ENCODE results near the gene SLC2A9. TPM values are rescaled to one million over a fixed set of nuclear protein-coding genes. Genes with fewer than 3 reads are reported as not detected.

Gene SLC2A9
- total RNA-seq, 1 donor from 2014 or later, result 25.2 TPM

DNA sequence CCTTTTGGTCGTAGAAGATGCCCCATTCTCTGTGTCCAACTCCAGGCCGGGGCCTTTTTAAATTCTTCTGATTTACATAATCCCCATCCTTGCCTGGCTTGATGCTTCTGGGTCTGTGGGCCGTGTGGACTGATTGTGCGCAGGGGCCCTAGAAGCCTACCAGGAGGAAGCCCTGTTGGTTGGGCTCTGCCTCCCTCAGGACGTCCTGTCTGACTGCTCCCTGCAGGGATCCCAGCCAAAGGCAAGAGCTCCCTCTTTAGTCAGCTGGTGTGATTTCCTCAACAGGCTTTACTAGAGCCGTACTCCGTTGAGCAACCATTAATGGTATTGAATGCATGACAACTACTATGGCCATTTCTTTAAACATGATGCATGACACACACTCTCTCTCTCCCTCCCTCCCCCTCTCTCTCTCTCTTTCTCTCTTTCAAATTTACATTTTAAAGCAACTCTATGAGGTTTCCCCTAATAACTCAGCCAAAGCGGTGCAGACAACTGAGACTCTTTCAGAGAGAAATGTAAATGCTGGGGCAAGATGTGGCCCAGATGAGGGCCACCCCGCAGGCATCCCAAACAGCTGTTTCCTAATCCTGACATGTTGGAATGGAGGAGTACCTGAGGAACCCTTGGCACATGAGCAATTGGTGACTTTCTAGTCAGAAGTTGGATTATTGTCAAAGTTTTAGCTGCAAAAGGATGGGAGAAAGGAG, 122.5 kb downstream of the SLC2A9 start:
- Histone ChIP-seq H3K9me3 (no peaks in the 10 kb centered on the region), H3K4me3 (no peak overlapping the region), H3K27me3 (ENCODE audit: low read depth) (no peaks in the 10 kb centered on the region), H3K27ac (no peak overlapping the region), H3K36me3 (no peaks in the 10 kb centered on the region), H3K4me1 (no peaks in the 10 kb centered on the region)
- ATAC-seq (peak; percentile 73 to 79), DNase-seq (no peak)
- intact Hi-C loops (cut with DNase I), result no loop called here
- TF ChIP-seq, protein P1, sequence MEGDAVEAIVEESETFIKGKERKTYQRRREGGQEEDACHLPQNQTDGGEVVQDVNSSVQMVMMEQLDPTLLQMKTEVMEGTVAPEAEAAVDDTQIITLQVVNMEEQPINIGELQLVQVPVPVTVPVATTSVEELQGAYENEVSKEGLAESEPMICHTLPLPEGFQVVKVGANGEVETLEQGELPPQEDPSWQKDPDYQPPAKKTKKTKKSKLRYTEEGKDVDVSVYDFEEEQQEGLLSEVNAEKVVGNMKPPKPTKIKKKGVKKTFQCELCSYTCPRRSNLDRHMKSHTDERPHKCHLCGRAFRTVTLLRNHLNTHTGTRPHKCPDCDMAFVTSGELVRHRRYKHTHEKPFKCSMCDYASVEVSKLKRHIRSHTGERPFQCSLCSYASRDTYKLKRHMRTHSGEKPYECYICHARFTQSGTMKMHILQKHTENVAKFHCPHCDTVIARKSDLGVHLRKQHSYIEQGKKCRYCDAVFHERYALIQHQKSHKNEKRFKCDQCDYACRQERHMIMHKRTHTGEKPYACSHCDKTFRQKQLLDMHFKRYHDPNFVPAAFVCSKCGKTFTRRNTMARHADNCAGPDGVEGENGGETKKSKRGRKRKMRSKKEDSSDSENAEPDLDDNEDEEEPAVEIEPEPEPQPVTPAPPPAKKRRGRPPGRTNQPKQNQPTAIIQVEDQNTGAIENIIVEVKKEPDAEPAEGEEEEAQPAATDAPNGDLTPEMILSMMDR (IDR thresholded peaks at IDR 0.05), result peak; percentile 41

DNA sequence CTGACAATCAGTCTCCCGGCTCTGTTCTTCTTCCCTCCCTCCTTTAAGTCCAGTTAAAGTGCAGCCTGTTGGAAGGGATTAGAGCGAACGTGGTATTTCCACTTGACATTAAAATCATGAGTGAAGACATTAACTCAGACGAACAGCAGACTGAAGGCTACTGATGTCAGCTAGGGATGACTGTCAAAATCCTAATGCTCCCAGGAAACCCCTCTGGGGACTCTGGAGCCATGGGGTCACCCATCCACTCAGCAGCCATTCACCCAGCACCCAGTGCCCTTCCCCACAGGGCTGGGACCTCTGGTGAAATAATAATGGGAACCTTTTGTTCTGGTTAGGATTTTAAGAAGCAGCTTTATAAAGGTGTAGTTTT, 126.0 kb downstream of the SLC2A9 start:
- H3K27me3 ChIP-seq (ENCODE audit: low read depth), result no peaks in the 10 kb centered on the region
- no peaks in the 10 kb centered on the region for H3K4me1 ChIP-seq
- no peak for ATAC-seq
- H3K9me3 ChIP-seq, result no peaks in the 10 kb centered on the region
- no peak overlapping the region for H3K4me3 ChIP-seq
- no peak for DNase-seq
- H3K36me3 ChIP-seq, result no peaks in the 10 kb centered on the region
- intact Hi-C loops (cut with DNase I), result no loop called here
- no peak overlapping the region for H3K27ac ChIP-seq
- TF ChIP-seq, protein P1 (IDR thresholded peaks at IDR 0.05), result no peak

DNA sequence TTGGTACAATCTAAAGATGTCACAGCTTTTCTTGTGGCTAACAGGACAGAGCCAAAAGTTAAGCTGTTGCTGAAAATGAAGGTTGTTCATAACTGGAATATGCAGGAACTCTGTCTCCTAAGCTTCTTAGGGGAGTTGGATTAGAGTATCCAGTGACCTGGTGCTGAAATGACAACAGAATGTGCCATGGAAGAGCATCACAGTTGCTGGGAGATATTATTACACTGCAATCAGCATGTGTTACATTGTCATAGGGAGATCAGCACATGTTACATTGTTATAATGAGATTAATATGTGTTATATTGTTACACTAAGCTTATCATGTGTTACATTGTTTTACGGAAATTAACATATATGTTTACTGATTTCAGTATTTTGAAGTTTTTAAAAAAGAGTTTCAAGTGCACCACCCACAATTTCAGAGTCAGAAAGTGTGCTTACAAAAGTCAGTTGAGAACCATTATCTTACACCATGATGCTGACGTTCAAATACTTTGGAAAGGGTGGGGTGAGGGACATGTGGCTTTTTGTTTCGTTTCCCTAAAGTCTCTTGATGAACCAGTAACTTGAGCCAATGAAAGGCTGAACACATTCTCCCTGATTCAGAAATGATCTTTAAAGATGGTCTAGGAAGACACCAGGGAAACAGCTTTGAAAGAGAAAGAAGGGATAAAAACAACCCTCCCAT, 126.5 kb downstream of the SLC2A9 start:
- no peaks in the 10 kb centered on the region for H3K36me3 ChIP-seq
- H3K9me3 ChIP-seq, result no peaks in the 10 kb centered on the region
- TF ChIP-seq, protein P1 (IDR thresholded peaks at IDR 0.05), result no peak
- H3K4me3 ChIP-seq, result no peak overlapping the region
- no peak for DNase-seq
- no peaks in the 10 kb centered on the region for H3K4me1 ChIP-seq
- no peak overlapping the region for H3K27ac ChIP-seq
- peak in 1 of 2 donors; percentile 54 for ATAC-seq
- intact Hi-C loops (cut with DNase I), result no loop called here
- no peaks in the 10 kb centered on the region for H3K27me3 ChIP-seq (ENCODE audit: low read depth)

DNA sequence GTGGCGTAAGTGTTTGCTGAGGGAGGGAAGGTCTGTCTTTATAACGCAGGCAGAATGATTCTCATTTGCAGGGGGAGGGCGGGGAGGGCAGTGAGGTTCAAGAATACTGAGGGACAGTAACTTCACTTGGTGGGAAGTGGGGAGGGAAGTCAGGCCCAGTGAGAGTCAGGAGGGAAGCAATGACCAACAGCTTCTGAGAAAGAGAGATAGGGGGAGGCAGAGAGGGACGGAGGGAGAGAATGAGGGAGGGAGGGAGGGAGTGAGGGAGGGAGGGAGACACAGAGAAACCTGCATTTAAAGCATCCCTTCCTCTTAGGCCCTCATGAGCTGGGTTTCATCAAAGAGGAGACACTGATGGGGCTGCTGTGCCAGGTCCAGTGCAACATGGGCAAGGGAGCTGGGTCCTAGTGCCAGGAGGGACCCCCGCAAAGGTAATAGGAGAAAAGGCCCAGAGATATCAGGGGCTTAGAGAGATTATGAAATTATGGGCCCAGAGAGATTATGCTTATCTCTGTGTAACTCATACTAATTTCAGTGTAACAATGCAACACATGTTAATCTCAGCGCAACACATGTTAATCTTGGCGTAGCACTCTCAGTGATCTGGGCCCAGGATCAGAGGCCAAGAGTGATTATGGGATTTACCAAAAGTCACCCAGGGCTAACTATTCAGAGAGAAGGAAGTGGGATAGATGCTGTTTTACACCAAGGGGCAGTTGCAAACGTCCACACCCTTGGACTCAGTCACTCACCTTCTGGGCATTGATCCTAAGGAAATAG, 127.8 kb downstream of the SLC2A9 start:
- TF ChIP-seq, protein P1 (IDR thresholded peaks at IDR 0.05), result no peak
- Histone ChIP-seq H3K4me3 (no peak overlapping the region), H3K4me1 (no peaks in the 10 kb centered on the region), H3K27me3 (ENCODE audit: low read depth) (no peaks in the 10 kb centered on the region), H3K27ac (no peak overlapping the region), H3K9me3 (no peaks in the 10 kb centered on the region), H3K36me3 (no peaks in the 10 kb centered on the region)
- intact Hi-C loops (cut with DNase I), result no loop called here
- ATAC-seq, result no peak
- no peak for DNase-seq

DNA sequence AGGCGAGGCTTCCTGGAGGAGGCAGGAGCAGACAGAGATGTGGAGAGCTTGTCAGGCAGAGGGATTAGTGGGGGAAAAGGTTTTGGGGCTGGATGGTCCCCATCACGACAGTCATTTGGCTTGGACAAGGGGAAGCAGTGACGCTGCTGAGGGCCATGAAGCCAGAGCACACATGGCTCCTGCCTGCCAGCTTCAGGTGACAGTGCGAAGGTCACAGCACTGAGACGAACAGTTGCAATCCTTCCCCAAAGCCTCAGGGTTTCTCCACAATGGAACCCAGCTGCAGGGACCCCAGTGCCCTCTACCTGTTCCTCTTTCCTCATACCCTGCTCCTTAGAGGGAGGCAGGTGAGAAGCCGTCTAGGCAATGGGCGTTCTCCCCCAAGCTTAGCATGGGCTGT, 129.6 kb downstream of the SLC2A9 start:
- Histone ChIP-seq H3K9me3 (no peaks in the 10 kb centered on the region), H3K4me3 (no peak overlapping the region), H3K27ac (no peak overlapping the region), H3K4me1 (no peaks in the 10 kb centered on the region), H3K27me3 (ENCODE audit: low read depth) (no peaks in the 10 kb centered on the region), H3K36me3 (no peaks in the 10 kb centered on the region)
- intact Hi-C loops (cut with DNase I), result no loop called here
- TF ChIP-seq, protein P1 (IDR thresholded peaks at IDR 0.05), result no peak
- DNase-seq (no peak), ATAC-seq (no peak)

All from lower lobe of right lung (tissue), 2 donors.